ENCODE measurements around the gene DUSP2.

- TF ChIP-seq, protein P1, sequence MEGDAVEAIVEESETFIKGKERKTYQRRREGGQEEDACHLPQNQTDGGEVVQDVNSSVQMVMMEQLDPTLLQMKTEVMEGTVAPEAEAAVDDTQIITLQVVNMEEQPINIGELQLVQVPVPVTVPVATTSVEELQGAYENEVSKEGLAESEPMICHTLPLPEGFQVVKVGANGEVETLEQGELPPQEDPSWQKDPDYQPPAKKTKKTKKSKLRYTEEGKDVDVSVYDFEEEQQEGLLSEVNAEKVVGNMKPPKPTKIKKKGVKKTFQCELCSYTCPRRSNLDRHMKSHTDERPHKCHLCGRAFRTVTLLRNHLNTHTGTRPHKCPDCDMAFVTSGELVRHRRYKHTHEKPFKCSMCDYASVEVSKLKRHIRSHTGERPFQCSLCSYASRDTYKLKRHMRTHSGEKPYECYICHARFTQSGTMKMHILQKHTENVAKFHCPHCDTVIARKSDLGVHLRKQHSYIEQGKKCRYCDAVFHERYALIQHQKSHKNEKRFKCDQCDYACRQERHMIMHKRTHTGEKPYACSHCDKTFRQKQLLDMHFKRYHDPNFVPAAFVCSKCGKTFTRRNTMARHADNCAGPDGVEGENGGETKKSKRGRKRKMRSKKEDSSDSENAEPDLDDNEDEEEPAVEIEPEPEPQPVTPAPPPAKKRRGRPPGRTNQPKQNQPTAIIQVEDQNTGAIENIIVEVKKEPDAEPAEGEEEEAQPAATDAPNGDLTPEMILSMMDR (IDR thresholded peaks at IDR 0.05) = no peak
- no peak for TF ChIP-seq EZH2 (IDR thresholded peaks at IDR 0.05; ENCODE audit: borderline replicate concordance, insufficient read depth, low read depth, low read length, poor library complexity, severe bottlenecking)
Observed at GRCh38 chr2:96144481-96145035, 682 bp downstream of the DUSP2 start.

Data from B cell (primary cell).